ENCODE data around the gene ADAMTS16.
A peak's percentile ranks its signal among the peaks of the same experiment; 100 is the strongest.
"Not testable (repeated sequence)": the region's sequence is repeated elsewhere in the genome, so short reads cannot be mapped to it uniquely, and the experiment has no call there.

Gene ADAMTS16, protein sequence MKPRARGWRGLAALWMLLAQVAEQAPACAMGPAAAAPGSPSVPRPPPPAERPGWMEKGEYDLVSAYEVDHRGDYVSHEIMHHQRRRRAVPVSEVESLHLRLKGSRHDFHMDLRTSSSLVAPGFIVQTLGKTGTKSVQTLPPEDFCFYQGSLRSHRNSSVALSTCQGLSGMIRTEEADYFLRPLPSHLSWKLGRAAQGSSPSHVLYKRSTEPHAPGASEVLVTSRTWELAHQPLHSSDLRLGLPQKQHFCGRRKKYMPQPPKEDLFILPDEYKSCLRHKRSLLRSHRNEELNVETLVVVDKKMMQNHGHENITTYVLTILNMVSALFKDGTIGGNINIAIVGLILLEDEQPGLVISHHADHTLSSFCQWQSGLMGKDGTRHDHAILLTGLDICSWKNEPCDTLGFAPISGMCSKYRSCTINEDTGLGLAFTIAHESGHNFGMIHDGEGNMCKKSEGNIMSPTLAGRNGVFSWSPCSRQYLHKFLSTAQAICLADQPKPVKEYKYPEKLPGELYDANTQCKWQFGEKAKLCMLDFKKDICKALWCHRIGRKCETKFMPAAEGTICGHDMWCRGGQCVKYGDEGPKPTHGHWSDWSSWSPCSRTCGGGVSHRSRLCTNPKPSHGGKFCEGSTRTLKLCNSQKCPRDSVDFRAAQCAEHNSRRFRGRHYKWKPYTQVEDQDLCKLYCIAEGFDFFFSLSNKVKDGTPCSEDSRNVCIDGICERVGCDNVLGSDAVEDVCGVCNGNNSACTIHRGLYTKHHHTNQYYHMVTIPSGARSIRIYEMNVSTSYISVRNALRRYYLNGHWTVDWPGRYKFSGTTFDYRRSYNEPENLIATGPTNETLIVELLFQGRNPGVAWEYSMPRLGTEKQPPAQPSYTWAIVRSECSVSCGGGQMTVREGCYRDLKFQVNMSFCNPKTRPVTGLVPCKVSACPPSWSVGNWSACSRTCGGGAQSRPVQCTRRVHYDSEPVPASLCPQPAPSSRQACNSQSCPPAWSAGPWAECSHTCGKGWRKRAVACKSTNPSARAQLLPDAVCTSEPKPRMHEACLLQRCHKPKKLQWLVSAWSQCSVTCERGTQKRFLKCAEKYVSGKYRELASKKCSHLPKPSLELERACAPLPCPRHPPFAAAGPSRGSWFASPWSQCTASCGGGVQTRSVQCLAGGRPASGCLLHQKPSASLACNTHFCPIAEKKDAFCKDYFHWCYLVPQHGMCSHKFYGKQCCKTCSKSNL

DNA sequence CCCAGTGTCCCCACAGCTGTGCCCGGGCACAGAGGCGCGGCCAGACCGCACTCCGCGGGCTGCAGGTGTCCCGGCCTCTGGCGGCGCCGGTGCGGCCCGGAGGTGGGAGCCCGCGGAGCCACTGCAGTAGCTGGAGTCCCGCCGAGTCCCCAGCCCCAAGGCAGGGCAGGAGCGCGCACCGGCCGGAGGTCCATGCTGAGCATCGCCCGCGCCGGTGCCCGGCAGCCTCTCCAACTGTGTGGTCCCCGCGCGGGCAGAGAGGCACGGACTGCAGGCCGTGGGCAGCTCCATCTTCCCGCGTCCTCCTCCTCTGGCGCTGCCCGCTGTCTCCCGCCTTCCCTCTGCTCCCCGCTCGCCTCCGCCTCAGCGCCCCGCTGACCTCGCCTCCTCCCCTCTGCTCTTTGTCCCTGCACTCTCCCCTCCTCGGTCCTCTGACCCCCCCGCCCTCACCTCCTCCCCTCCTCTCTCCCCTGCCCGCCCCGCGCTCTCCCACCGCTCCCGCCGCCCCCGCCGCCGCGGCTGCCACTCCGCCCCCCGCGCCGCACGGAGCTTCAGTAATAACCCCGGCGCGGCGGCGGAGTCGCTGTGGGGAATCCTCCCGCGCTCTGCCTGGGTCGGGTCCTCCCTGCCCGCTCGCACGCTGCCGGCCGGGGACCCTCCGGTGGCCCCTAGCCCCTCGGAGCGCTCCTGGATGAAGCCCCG, at the start of gene ADAMTS16:
Gene ADAMTS16 (plus strand): TSS at position 554 of the 702 bp plus-strand sequence. CDS start 138 bp downstream, at position 692.
- DNase-seq: no peak

DNA sequence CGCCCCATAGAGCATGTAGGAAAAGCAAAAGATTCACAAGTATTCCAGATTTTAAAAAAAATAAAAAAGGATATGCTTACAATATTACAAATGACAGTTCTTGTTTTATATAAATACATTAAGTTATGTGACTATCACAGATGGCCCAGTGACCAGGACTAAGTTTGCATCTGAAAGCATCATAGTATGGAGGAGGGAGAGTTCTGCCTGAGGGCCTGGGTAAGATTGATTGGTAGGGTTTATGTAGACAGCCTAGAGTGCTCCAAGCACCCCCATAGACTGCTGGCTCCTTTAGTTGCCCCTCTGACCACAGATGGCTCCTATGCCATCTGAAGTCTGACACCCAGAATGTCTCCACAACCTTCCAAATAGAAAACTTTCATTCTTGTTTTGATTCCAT, 48.0 kb upstream of the ADAMTS16 start:
- no peak for DNase-seq

DNA sequence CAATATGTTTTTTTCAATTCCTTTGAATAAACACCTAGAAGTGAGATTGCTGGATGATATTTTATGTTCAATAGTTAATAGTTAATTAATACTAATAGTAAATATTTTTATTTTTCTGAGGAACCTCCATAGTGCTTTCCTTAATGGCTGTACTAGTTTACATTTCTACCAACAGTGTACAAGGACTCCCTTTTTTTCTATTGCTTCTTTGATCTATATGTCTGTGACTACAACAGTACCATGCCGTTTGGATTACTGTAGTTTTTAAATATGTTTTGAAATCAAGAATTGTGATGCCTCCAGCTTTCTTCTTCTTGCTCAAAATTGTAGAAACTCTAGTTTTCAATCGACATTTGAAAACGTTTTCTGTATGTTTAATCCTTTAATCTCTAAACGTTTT, 39.5 kb upstream of the ADAMTS16 start:
- no peak for DNase-seq

DNA sequence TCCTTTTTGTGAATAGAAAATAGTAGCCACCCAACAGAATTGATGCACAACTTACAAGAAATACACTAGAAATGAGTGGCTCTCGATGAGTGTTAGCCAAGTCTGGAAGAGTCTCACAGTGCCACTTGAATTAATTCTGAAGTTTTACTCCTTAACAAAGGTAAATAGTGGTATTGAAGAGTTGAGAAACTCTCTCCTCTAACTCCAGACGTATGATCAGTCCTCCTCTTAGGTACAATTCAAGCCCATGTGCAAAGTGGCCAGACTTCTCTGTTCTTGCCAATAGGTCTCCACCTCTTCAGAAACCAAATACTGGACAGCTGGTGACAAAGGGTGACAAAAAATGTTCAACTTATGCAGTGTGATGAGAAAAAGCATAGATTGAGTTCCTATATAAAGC, 38.5 kb upstream of the ADAMTS16 start:
- DNase-seq: no peak

DNA sequence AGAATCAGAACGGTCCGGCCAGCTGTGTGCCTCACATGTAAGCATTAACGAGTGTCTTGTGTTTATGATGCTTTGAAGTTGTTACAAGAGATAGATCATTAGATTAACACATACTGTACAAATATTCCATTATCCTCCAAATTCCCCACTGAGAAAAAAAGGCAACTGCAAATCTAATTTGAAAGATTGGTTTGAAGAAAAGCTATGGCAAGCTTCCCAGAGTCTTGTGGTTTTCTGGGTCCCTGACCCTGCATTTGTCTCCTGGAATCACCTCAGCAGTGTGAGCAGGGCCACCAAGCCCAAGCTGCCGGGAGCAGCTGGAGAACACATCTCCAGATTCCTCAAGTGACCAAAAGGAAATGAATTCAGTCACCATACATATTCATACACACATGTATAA, 36.9 kb upstream of the ADAMTS16 start:
- no peak for DNase-seq

DNA sequence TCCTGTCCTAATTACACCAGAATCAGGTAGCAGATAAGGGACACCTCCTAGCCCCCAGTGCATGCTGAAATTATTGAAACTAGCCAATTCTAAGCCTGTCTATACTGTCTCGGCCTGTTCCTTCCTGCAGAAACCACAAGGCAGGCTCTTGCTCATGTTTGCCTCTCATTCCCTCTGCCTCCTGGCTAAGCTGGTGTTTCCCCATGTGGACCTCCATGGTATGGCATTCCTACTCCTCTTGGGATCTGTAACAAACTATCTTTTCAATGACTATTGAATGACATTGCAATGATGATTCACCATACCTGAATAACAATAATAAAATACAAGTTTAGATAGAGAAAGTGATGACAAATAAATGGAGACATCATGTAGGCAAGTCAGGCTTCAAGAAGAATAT, 35.6 kb upstream of the ADAMTS16 start:
- DNase-seq: no peak

DNA sequence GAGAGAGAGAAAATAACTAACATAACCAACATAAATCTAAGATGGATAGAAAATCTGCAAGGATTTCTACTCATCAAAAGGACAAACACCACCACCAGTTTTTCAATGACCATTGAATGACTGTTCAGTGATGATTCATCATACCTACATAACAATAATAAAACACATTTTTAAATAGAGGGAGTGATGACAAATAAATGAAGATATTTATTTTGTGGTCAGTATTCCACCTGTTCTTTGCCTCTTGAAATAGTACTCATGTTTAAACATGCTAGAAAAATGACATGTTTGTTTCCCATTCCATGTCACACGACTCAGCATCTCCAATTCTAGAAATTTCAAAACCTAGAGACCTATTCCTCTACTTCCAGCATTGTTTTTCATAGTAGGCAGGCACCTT, 34.6 kb upstream of the ADAMTS16 start:
- DNase-seq: no peak

DNA sequence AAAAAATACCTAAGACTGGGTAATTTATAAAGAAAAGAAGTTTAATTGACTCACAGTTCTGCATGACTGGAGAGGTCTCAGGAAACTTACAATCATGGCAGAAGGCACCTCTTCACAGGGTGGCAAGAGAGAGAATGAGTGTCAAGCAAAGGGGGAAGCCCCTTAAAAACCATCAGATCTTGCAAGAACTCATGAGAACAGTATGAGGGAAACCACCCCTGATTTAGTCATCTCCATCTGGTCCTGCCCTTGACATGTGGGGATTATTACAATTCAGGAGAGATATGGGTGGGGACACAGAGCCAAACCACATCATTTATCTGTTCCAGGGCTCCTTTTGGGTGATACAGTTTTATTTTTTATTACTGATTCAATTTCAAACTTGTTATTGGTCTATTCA, 23.2 kb upstream of the ADAMTS16 start:
- DNase-seq: no peak

DNA sequence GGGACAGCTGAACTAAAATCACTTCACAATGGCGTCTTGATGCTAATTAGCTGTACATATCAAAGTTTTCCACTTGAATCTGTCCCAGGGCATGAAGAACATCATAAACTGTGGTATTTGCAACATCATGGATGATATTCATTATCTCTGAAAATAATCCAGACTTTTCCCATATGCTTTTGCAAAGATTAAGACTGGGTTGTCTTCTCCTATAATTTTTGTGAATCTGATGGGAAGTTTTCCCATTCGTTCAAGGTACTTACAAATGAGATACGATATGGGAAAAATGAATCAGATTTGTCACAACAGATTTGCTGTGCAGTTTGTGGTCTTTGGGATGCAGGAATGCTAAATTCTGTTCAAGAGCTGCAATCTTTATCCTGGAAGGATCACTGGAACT, 17.4 kb upstream of the ADAMTS16 start:
- DNase-seq: no peak

DNA sequence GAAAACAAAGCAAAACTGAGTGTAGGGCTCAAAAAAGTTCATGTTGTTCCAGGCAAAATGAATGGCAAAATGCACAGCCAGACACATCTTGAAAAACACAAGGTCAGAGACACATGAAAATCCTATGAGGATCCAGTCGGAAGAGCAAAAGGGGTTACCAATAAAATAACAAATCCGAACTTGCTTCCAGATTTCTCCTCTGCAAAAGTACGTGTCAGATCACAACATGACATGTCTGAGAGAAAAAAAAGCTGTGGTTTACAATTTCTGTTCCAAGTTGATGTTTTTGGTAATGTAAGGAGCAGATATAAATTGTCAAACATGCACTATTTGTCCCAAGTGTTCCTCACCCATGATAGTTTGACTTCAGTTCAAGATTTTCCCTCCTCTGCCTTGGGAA, 15.9 kb upstream of the ADAMTS16 start:
- no peak for DNase-seq

DNA sequence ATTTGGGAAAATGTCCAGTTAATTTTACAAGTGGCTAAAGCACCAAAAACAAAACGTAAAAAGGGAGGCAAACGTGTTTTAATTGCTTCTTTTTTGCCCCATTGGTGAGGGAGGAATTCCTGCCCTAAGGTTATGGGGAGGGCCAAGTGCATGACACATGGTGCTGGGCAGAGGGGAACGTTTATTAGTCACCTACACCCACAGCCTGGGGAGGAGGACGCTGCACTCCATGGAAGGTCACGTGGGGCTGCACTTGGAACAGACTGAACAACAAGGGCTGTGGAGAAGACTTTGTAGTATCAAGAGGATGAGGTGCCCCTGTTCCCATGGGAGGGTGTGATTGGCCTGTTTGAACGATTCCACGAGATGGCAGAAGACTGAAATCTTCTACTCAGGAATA, 13.7 kb upstream of the ADAMTS16 start:
- DNase-seq: peak; percentile 84

DNA sequence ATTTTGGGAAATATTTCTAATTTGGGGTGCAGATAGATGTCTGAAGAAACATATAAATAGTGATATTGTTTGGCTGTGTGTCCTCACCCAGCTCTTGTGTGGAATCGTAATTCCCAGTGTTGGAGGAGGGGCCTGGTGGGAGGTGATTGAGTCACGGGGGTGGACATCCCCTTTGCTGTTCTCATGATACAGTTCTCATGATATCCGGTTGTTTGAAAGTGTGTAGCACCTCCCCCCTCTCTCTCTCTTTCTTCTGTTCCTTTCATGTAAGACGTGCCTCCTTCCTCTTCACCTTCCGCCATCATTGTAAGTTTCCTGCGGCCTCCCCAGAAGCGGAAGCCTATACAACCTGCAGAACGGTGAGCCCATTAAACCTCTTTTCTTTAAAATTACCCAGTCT, 11.4 kb upstream of the ADAMTS16 start:
- no peak for DNase-seq

DNA sequence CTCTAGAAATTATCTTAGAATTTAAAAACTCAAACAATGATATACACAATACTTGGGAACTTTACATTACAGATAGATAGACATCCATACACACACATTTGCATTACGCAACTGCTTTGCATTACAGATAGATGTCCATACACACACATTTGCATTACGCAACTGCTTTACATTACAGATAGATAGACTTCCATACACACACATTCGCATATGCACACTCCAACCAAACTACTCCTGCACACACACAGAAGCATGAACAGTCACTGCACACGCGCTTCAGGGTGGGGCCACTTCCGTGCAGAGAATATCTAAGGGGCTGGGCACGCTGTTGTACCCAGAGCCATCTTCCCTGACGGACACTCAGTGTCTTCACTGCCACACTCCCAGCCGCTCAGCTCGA, 7.9 kb upstream of the ADAMTS16 start:
- DNase-seq: no peak

DNA sequence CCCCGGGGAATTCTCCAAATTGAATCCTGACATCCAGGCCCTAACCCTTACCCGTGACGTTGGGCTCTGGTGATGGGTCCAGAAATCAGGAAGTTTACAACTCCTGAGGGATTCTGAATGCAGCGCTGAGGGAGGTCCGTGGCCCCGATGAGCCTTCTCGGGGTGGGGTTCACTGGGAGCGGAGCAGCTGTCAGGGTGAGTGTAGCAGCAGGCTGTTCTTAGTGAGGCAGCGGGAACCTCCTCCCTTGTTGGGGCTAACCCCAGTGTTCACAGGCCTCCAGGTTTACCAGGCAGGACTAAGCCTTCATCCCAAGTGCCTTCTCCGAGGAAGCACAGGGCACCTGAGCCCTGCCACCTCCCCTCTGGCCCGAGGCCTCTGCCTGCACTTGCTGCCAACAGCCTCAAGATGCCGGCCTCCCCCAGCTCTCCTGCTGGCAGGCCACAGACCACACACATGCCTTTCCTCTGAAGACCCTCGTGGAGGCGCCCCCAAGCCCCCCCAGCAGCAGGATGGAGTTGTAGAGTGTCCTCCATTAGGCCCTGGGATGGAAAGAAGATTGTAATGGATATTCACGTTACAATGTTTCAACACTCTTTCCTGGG, 7.3 kb upstream of the ADAMTS16 start:
- DNase-seq: no peak

DNA sequence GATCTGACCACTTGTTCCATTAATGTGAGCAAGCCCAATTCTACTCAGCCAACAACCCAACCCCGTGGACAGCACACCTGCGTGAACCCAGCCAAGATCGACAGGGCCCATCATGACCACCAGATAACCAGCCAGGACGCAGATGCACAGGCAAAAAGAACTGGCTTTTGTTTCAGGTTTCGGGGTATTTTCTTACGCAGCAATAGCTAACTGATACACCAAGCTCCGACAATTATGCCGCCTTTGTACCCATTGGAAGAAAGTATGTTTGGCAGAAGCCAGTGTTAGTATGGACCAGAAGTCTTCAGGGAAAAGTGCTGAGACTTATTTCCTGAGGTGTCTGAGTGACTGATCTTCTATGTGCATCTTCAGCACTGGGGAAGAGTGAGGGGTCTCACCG, 6.0 kb upstream of the ADAMTS16 start:
- no peak for DNase-seq

DNA sequence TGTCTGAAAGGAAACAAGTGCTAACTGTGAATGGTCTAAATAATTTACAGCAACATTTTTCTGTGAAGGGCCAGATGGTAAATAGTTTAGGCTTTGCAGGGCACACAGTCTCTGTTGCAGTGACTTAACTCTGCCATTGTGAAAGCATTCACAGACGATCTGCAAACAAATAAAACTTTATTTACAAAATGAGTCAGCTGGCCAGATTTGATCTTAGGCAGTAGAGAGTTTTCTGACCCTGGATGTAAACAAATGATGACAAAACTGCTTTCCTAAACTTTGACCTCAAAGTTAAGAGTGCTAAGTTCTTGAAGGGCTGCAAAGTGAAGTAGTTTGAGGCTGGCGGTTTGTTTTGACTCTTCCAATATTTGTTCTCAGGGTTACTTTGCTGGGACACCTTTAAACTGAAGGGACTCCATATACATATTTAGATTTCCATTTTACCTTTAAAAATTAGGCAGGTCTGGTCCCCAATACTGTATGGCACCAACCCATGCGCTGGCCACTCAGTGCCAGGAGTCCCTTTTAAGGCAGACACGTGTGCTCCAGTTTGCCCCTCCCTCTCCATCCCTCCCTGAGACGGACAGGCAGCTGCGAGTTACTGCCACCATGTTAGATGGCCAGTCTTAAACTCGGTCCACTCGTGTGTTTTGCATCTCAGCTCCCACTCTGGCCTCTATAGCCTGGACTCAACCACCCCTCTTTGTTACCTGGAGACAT, 4.0 kb upstream of the ADAMTS16 start:
- no peak for DNase-seq

DNA sequence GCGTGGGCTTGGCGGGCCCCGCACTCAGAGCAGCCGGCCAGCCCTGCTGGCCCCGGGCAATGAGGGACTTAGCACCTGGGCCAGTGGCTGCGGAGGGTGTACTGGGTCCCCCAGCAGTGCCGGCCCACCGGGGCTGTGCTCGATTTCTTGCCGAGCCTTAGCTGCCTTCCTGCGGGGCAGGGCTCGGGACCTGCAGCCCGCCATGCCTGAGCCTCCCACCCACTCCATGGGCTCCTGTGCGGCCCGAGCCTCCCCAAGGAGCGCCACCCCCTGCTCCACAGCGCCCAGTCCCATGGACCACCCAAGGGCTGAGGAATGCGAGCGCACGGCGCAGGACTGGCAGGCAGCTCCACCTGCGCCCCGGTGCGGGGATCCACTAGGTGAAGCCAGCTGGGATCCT, 2.3 kb upstream of the ADAMTS16 start:
- DNase-seq: not testable (repeated sequence)

DNA sequence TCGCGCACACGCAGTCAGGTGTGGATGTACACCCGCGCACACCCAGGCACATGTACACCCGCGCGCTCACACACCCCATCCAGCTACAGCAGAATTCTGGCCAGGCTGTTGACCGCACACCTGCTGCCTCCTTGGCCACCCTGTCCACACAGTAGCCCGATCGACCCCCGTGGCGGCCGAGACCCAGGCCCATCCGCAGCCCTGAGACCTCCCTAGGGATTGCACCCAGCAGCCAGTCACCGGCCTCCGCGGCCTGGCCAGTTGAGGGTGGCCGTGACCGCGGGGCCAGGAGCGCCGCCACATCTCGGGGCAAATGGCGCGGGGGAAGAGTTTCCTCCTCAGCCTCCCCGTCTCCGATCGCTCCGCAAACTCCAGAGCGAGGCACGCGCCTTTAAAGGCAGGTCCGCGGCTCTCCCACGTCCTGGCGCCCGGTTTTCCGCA, 774 bp upstream of the ADAMTS16 start:
- no peak for DNase-seq

DNA sequence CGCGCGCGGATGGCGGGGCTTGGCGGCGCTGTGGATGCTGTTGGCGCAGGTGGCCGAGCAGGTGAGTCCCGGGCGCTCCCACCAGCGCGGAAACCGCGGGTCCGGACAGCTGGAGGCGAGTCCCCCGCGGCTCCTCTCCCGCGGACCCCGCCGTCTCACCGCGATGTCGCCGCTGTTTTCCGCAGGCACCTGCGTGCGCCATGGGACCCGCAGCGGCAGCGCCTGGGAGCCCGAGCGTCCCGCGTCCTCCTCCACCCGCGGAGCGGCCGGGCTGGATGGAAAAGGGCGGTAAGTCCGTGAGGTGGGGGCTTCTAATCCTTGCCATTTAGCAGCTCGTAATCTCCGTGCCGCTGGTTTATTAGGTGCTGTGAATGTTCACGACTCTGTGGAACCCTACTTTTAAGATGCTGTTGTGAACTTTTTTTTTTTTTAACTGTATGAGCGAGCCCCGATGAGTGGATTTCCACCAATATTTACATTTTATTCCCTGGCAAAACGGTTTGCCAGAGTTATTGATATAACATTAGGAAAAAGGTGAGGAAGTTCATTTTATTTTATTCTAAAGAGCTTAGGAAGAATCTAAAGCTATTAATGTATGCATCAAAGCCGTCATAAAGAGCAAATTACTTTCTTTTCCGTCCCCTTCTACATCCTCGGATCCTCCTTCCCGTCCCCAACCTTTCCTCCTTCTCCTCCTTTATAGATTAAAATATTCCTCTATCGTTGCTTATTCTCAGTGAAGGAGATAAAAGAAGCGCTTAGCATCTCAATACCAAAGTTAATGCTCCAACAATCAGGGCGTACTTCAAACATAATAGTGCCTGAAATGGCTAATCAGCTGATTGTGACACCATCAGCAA, 579 bp downstream of the ADAMTS16 start:
- DNase-seq: no peak

DNA sequence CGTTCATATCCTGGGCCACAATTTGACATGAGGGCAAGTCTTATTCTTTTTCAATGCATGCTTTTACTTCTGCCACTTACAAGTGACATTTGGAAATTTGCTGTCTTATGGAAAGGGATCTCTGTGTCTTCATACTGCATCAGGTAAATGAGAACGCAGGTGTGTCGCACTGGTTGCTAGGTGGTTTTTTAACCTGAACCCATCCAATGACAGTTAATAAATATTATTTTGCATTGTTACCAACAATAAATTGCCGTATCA, 1.1 kb downstream of the ADAMTS16 start:
- DNase-seq: no peak
